GM12892 (cell line): ENCODE measurements around the gene METTL8.
A peak's percentile ranks its signal among the peaks of the same experiment; 100 is the strongest.

ENCODE experiments used
- DNase-seq: peaks from one replicate; pipeline ENCODE4 v3.0.0; 2011; ENCODE audit not compliant: insufficient read length
- FAIRE-seq: peaks from 2 replicates; lab custom pipeline; 2011; peaks lifted over from hg19 to GRCh38; lab: Jason Lieb, UNC
- POLR2A ChIP-seq: IDR thresholded peaks from 2 replicates; pipeline ENCODE4 v1.6.1; 2011; ENCODE audit warnings: low read depth, low read length, control low read depth
- POLR2AphosphoS5 ChIP-seq: IDR thresholded peaks from 2 replicates; pipeline ENCODE4 v1.6.1; 2011; ENCODE audit warnings: low read depth, low read length, control low read depth
- TAF1 ChIP-seq: IDR thresholded peaks from 2 replicates; pipeline ENCODE4 v1.6.1; 2011; ENCODE audit warnings: low read depth, mild to moderate bottlenecking, control low read depth, low read length, borderline replicate concordance

METTL8 gene

DNA sequence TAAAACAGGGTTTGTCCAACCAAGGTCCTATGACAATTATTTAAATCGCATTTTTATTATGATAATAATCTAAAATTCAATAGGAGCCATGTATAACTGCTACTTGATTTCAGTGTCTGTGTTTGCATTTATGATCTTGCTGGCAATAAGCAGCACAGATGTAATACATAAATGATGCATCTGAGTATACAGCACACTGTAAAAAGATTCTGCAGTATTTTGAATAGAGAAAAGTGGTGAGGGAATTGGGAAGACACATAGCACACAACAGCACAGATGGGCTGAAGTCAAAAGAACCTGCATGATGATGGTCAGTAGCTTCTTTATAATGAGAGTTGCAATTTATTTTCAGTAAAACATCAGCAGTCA is 26.1 kb downstream of the METTL8 start:
- DNase-seq: no peak
- no peak for FAIRE-seq
- TF ChIP-seq POLR2AphosphoS5 (no peak), POLR2A (no peak), TAF1 (no peak)

DNA sequence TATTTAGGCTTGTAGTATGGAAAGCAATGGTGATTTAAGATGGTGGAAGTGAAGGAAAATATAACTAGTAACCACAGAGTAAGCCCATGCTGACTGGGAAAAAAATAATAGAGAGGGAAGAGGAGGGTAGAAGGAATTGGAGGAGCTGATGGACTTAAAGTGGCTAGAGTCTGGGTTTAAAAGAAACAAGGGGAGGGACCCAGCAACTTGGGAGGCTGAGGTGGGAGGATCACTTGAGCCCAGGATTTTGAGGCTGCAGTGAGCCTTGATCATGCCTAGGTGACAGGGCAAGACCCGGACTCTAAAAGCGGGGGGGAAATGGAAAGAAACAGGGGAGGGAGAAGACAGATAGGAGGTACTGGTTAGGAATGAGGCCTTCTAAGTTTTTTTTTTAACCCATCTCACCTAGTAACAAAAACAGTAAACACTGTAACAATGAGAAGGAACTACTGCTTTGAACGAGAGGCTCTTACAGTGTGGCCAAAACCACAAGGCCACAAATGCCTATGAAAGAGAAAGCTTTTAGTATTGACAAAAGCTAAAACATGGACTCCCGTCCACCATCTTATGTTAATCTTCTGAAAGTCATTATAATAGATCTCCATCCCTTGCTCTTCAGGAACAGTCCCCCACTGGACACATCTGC is 26.6 kb downstream of the METTL8 start:
- DNase-seq (no peak), FAIRE-seq (peak; percentile 91)
- TF ChIP-seq POLR2A: no peak
- TF ChIP-seq POLR2AphosphoS5: no peak
- no peak for TF ChIP-seq TAF1

- peak; percentile 86 for FAIRE-seq
- DNase-seq: no peak
- TF ChIP-seq POLR2AphosphoS5 (no peak), TAF1 (no peak), POLR2A (no peak)
Measured at GRCh38 chr2:171406044-171406443, 27.7 kb downstream of the METTL8 start.

GRCh38 chr2:171405546-171405945 is 28.2 kb downstream of the METTL8 start:
- FAIRE-seq (no peak), DNase-seq (no peak)
- TF ChIP-seq POLR2A: no peak
- no peak for TF ChIP-seq TAF1
- TF ChIP-seq POLR2AphosphoS5: no peak

GRCh38 chr2:171404719-171405118 is 29.1 kb downstream of the METTL8 start:
- FAIRE-seq: peak; percentile 67
- DNase-seq: no peak
- TF ChIP-seq POLR2A (no peak), TAF1 (no peak), POLR2AphosphoS5 (no peak)

DNA sequence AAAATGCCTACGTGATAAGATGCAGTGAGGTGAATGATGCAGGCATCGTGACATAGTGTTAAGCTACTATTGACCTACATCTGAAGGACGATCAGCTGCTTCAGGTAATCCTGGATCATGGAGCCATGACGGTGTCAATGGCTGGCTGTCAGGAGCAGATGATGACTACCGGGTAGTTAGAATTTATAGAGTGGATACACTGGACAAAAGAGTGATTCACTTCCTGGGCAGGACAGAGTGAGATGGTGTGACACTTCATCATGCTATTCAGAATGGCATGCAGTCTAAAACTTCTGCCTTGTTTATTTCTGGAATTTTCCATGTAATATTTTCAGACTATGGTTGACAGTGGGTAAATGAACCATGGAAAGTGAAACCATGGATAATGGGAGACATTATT is 29.5 kb downstream of the METTL8 start:
- TF ChIP-seq POLR2AphosphoS5 (no peak), POLR2A (no peak), TAF1 (no peak)
- DNase-seq: no peak
- no peak for FAIRE-seq

DNA sequence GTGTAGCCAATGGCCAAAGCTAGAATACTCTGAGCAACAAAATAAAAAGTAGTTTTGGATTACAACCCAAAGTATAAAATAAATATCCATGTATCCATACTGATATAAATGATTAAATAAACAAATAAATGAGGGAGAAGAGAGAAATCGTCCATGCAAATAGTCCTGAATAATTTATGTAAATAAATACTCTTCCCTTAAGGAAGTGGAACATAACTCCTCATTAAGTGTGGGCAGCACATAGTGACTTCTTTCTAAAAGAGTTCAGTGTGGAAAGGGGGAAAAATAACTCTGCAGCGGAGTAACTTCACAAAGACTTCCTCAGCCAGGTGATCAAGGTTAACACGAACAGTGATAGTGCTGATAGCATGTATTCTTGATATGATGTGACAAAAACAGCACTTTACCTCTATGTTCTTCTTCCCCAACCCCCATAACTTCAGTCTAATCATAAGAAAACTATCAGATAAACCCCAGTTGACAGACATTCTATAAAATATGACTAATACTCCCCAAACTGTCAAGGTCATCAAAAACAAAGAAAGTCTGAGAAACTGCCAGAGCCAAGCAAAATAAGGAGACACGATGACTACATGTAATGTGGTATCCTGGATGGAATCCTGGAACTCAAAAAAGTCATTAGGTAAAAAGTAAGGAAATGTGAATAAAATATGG is 30.7 kb downstream of the METTL8 start:
- no peak for FAIRE-seq
- no peak for TF ChIP-seq POLR2A
- TF ChIP-seq POLR2AphosphoS5: no peak
- no peak for TF ChIP-seq TAF1
- DNase-seq: no peak

GRCh38 chr2:171401947-171402346 is 31.8 kb downstream of the METTL8 start:
- FAIRE-seq (no peak), DNase-seq (no peak)
- no peak for TF ChIP-seq TAF1
- no peak for TF ChIP-seq POLR2AphosphoS5
- no peak for TF ChIP-seq POLR2A

GRCh38 chr2:171400395-171400794 is 33.4 kb downstream of the METTL8 start:
- FAIRE-seq: no peak
- no peak for DNase-seq

DNA sequence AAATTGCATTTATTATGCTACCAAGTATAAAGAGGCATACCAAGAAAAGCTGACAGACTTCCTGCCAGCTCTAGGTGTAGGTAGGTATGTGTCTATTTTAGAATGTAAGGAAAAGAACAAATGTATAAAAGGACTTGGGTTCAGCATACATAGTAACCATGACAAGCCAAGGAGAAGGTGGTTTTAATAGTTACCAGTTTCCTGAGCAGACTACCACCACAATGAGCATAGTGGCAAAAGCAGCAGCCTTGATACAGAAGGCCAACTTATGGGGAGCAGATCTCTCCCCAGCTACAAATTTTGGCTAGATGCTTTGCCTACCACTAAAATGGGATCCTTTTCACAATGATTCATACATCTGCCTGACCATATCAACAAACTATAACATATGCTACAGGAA is 34.5 kb downstream of the METTL8 start:
- TF ChIP-seq TAF1: no peak
- no peak for TF ChIP-seq POLR2A
- TF ChIP-seq POLR2AphosphoS5: no peak
- FAIRE-seq (peak; percentile 84), DNase-seq (no peak)

More at GRCh38 chr2:171400395-171400794, 33.4 kb downstream of the METTL8 start:
- TF ChIP-seq TAF1: no peak

DNA sequence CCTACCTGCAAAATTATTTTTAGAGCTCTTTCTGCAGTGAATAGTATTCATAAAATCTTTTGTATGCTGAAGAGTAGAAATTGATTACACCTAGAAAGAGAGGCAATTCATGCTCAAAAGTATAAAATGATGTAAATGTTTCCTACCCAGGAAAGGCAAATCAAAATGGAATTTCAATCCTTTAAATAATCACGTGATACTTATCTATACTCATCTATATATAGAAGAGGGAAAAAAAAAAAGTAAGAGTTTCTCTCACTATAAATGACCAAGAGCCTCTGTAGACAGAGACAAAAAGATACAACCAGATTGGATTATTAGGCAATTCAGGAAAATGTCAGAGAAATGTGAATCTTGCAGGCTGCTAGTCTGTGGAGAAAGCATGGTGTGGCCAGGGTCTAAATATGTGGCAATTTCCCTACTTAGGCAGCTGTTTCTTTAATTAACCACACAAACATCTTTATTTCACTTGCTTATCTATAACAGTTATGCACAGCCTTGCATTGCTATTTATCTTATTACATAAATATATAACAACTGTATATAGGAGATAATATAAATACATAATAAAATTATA is 39.5 kb downstream of the METTL8 start:
- DNase-seq (no peak), FAIRE-seq (no peak)
- TF ChIP-seq TAF1 (no peak), POLR2A (no peak), POLR2AphosphoS5 (no peak)

- TF ChIP-seq POLR2AphosphoS5 (no peak), TAF1 (no peak), POLR2A (no peak)
- FAIRE-seq (peak; percentile 74), DNase-seq (no peak)
Measured at GRCh38 chr2:171393487-171393886, 40.3 kb downstream of the METTL8 start.

DNA sequence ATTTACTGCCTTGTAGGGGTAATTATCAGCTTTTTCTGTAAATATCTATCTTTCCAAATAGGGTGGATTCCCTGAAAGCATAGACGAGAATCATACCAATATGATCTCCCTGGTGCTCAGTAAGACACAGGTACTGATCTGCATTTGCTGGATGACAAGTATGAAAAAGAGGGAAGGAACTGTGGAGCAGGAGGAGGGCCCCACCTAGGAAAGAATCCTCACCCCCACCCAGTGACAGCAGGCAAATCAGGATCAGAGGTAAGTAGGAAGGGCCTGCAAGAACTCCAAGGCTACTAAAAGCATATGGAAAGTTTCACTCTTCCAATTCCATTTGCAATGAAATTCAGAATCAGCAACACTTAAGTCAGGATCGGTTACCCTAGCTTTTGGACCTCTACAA is 42.3 kb downstream of the METTL8 start:
- FAIRE-seq (peak; percentile 71), DNase-seq (no peak)
- TF ChIP-seq POLR2A (no peak), TAF1 (no peak), POLR2AphosphoS5 (no peak)
